8988T (cell line): ENCODE data around the gene SMARCA4.
"Not testable (repeated sequence)": the region's sequence is repeated elsewhere in the genome, so short reads cannot be mapped to it uniquely, and the experiment has no call there.

Experiments
- DNase-seq: peaks from one replicate; pipeline ENCODE4 v3.0.0; 2011

SMARCA4 gene

GRCh38 chr19:10929402-10929794 is 31.4 kb upstream of the SMARCA4 start:
- DNase-seq: no peak

- no peak for DNase-seq
These were observed 25.3 kb upstream of the SMARCA4 start for GRCh38 chr19:10935371-10936059.

GRCh38 chr19:10936661-10937084 is 24.2 kb upstream of the SMARCA4 start:
- DNase-seq: no peak

- not testable (repeated sequence) for DNase-seq
These were observed 19.2 kb upstream of the SMARCA4 start for GRCh38 chr19:10941649-10942048.

- DNase-seq: not testable (repeated sequence)
These were observed 17.4 kb upstream of the SMARCA4 start for GRCh38 chr19:10943412-10943811.

GRCh38 chr19:10945264-10945663 is 15.6 kb upstream of the SMARCA4 start:
- DNase-seq: no peak

- no peak for DNase-seq
These were observed 13.7 kb upstream of the SMARCA4 start for GRCh38 chr19:10946958-10947657.

GRCh38 chr19:10952809-10953208 is 8.0 kb upstream of the SMARCA4 start:
- DNase-seq: no peak

- DNase-seq: not testable (repeated sequence)
These were observed 1.4 kb upstream of the SMARCA4 start for GRCh38 chr19:10959277-10959968.

GRCh38 chr19:10961073-10961860 is 437 bp downstream of the SMARCA4 start:
- no peak for DNase-seq

GRCh38 chr19:10962863-10963262 is 2.0 kb downstream of the SMARCA4 start:
- no peak for DNase-seq

GRCh38 chr19:10963865-10964264 is 3.0 kb downstream of the SMARCA4 start:
- DNase-seq: no peak

- DNase-seq: no peak
These were observed 4.1 kb downstream of the SMARCA4 start for GRCh38 chr19:10964903-10965302.

- no peak for DNase-seq
These were observed 4.6 kb downstream of the SMARCA4 start for GRCh38 chr19:10965398-10965797.

GRCh38 chr19:10966809-10967208 is 6.0 kb downstream of the SMARCA4 start:
- DNase-seq: no peak

GRCh38 chr19:10968527-10969135 is 7.8 kb downstream of the SMARCA4 start:
- DNase-seq: no peak

GRCh38 chr19:10971107-10971726 is 10.4 kb downstream of the SMARCA4 start:
- DNase-seq: no peak

- DNase-seq: no peak
These were observed 14.7 kb downstream of the SMARCA4 start for GRCh38 chr19:10975374-10976130.

- no peak for DNase-seq
These were observed 15.5 kb downstream of the SMARCA4 start for GRCh38 chr19:10976131-10976892.

- no peak for DNase-seq
These were observed 16.9 kb downstream of the SMARCA4 start for GRCh38 chr19:10977742-10978092.

GRCh38 chr19:10979951-10980381 is 19.1 kb downstream of the SMARCA4 start:
- DNase-seq: no peak
